SK-N-SH (cell line): ENCODE measurements around the gene TOMT. TPM values are rescaled to one million over a fixed set of nuclear protein-coding genes. Genes with fewer than 3 reads are reported as not detected.

ENCODE experiments used
- CTCF ChIA-PET: fragments of 300-600, 350-600 bp; formaldehyde crosslinking; extraction: SDS; loops from one replicate; lab custom pipeline; 2021; lab: Yijun Ruan, JAX
- POLR2A ChIA-PET: fragments of 350-600 bp; sonication (Branson Sonifier 250); formaldehyde crosslinking; extraction: SDS; loops from one replicate; lab custom pipeline; 2020; ENCODE audit warnings: antibody characterized with exemption, inconsistent platforms; lab: Yijun Ruan, JAX
- DNase-seq: peaks from one replicate; pipeline ENCODE4 v3.0.0; 2012
- H2AFZ ChIP-seq: fragments of 200-600 bp; sonication (generic); 2 replicates; pipeline ENCODE4 v1.8.1; 2016; ENCODE audit warnings: antibody characterized with exemption, mild to moderate bottlenecking, low read depth
- H3F3A ChIP-seq: fragments of 200-600 bp; sonication (generic); replicated peaks from 2 replicates; pipeline ENCODE3; 2016; ENCODE audit warnings: antibody characterized with exemption, mild to moderate bottlenecking; ENCODE audit not compliant: insufficient read depth
- H3K27ac ChIP-seq, 2 experiments: fragments of 200-500 bp in 1 of 2; fragments of 200-600 bp in 1 of 2; sonication (Bioruptor generic) in 1 of 2; sonication (generic), shearing (Covaris generic) in 1 of 2; 2 replicates each; pipeline versions ENCODE4 v1.5.1 to v1.6.1; 2014 to 2016; ENCODE audit warnings: low read depth in 2 of 2, inconsistent platforms in 1 of 2, low read length in 1 of 2, mild to moderate bottlenecking in 1 of 2, mixed read lengths in 1 of 2
- H3K27me3 ChIP-seq: fragments of 200-600 bp; sonication (generic), shearing (Covaris generic); 2 replicates; pipeline ENCODE4 v1.6.1; 2016; ENCODE audit warnings: mixed run types; ENCODE audit not compliant: insufficient read depth
- H3K36me3 ChIP-seq, 2 experiments: fragments of 200-500 bp in 1 of 2; fragments of 200-600 bp in 1 of 2; sonication (Bioruptor generic) in 1 of 2; sonication (generic) in 1 of 2; replicated peaks in 1 of 2; 2 replicates each; pipeline versions ENCODE3 to v1.5.1; 2014 to 2016; ENCODE audit warnings: low read length in 1 of 2, mild to moderate bottlenecking in 1 of 2; ENCODE audit not compliant: insufficient read depth in 2 of 2, control insufficient read depth in 1 of 2
- H3K4me1 ChIP-seq, 2 experiments: fragments of 200-500 bp in 1 of 2; fragments of 200-600 bp in 1 of 2; sonication (Bioruptor generic) in 1 of 2; sonication (generic), shearing (Covaris generic) in 1 of 2; 2 replicates each; pipeline versions ENCODE4 v1.5.1 to v1.6.1; 2014 to 2016; ENCODE audit warnings: low read depth in 1 of 2, low read length in 1 of 2, mixed run types in 1 of 2; ENCODE audit not compliant: insufficient read depth in 2 of 2, control insufficient read depth in 1 of 2
- H3K4me2 ChIP-seq: fragments of 200-600 bp; sonication (generic), shearing (Covaris generic); 2 replicates; pipeline ENCODE4 v1.6.1; 2017; ENCODE audit warnings: mixed run types
- H3K4me3 ChIP-seq, 2 experiments: fragments of 200-500 bp in 1 of 2; fragments of 200-600 bp in 1 of 2; sonication (Bioruptor generic) in 1 of 2; sonication (generic), shearing (Covaris generic) in 1 of 2; 2 replicates each; pipeline versions ENCODE4 v1.5.1 to v1.8.1; 2014 to 2016; ENCODE audit warnings: low read depth in 2 of 2, inconsistent platforms in 1 of 2, low read length in 1 of 2, mild to moderate bottlenecking in 1 of 2, mixed read lengths in 1 of 2, moderate library complexity in 1 of 2
- H3K79me2 ChIP-seq: fragments of 200-600 bp; sonication (generic); 2 replicates; pipeline ENCODE4 v1.8.1; 2017; ENCODE audit warnings: mild to moderate bottlenecking; ENCODE audit not compliant: insufficient read depth
- H3K9ac ChIP-seq: fragments of 200-600 bp; sonication (generic); 2 replicates; pipeline ENCODE4 v1.6.1; 2017; ENCODE audit warnings: mixed run types
- H3K9me2 ChIP-seq: fragments of 200-600 bp; sonication (generic); 2 replicates; pipeline ENCODE4 v1.6.1; 2017; ENCODE audit warnings: mixed run types
- H3K9me3 ChIP-seq: fragments of 200-600 bp; sonication (generic); 2 replicates; pipeline ENCODE4 v1.6.1; 2017; ENCODE audit warnings: mixed run types, mild to moderate bottlenecking, moderate library complexity
- H4K20me1 ChIP-seq: fragments of 200-600 bp; sonication (generic); 2 replicates; pipeline ENCODE4 v1.6.1; 2017; ENCODE audit warnings: mild to moderate bottlenecking, mixed run types; ENCODE audit not compliant: insufficient read depth
- ELF1 ChIP-seq: IDR thresholded peaks from 2 replicates; pipeline ENCODE4 v1.4.0; 2012
- EZH2phosphoT487 ChIP-seq: fragments of 200-600 bp; sonication (generic); IDR thresholded peaks from 2 replicates; pipeline ENCODE4 v1.6.1; 2017; ENCODE audit warnings: low read depth, mixed run types, mild to moderate bottlenecking, antibody characterized with exemption, moderate library complexity, borderline replicate concordance
- FOSL2 ChIP-seq: IDR thresholded peaks from 2 replicates; pipeline ENCODE4 v1.4.0; 2012; ENCODE audit warnings: low read depth, mild to moderate bottlenecking, moderate library complexity, borderline replicate concordance
- GABPA ChIP-seq: IDR thresholded peaks from 2 replicates; pipeline ENCODE4 v1.4.0; 2012; ENCODE audit warnings: low read depth, mild to moderate bottlenecking
- GATA2 ChIP-seq: sonication (generic); formaldehyde crosslinking; IDR thresholded peaks from 2 replicates; pipeline ENCODE4 v1.5.0; 2020; ENCODE audit warnings: mild to moderate bottlenecking, missing genetic modification reagents
- IRF3 ChIP-seq: fragments of 150-350 bp; IDR thresholded peaks from 2 replicates; pipeline ENCODE4 v1.6.1; 2016; ENCODE audit warnings: mild to moderate bottlenecking, low read depth, low read length
- JUND ChIP-seq: IDR thresholded peaks from 2 replicates; pipeline ENCODE4 v1.4.0; 2012
- MAX ChIP-seq: IDR thresholded peaks from 2 replicates; pipeline ENCODE4 v1.4.0; 2012; ENCODE audit warnings: low read depth
- RAD21 ChIP-seq: IDR thresholded peaks from 2 replicates; pipeline ENCODE4 v1.6.1; 2012; ENCODE audit warnings: mild to moderate bottlenecking, low read length
- REST ChIP-seq: IDR thresholded peaks from 2 replicates; pipeline ENCODE4 v1.6.1; 2012; ENCODE audit warnings: mild to moderate bottlenecking, low read depth, low read length, moderate library complexity
- RXRA ChIP-seq: IDR thresholded peaks from 2 replicates; pipeline ENCODE4 v1.4.0; 2012; ENCODE audit warnings: low read depth, mild to moderate bottlenecking, borderline replicate concordance
- SIN3A ChIP-seq: IDR thresholded peaks from 2 replicates; pipeline ENCODE4 v1.6.1; 2012; ENCODE audit warnings: low read depth, mild to moderate bottlenecking, low read length, moderate library complexity, borderline replicate concordance
- SMC3 ChIP-seq: IDR thresholded peaks from 2 replicates; pipeline ENCODE4 v1.6.1; 2012; ENCODE audit warnings: low read depth, low read length, improper control_type of control experiment
- WGBS: methylation state at CpG from one replicate; pipeline ENCODE4 v1.1.6; 2017; ENCODE audit warnings: low lambda C conversion rate; 5-methylcytosine and 5-hydroxymethylcytosine counted together
- polyA plus RNA-seq, 3 experiments: library from polyadenylated mRNA; depleted of rRNA; stranded (reverse); fragments of >200 nt; gene quantifications; 2 replicates each; pipeline ENCODE4 v1.2.3, GENCODE V29; 2012
- TF ChIP-seq, protein P1 (sequence below): fragments of 200-600 bp; sonication (generic); IDR thresholded peaks from 2 replicates; pipeline ENCODE4 v1.6.1; 2017; ENCODE audit warnings: antibody characterized with exemption, mild to moderate bottlenecking, moderate library complexity
- TF ChIP-seq, protein P2 (sequence below): IDR thresholded peaks from 2 replicates; pipeline ENCODE4 v1.4.0; 2012; ENCODE audit warnings: low read depth, borderline replicate concordance

The TOMT gene
- polyA plus RNA-seq, 1 of the 3 experiments (the other 2 are of a cell fraction): not detected

DNA sequence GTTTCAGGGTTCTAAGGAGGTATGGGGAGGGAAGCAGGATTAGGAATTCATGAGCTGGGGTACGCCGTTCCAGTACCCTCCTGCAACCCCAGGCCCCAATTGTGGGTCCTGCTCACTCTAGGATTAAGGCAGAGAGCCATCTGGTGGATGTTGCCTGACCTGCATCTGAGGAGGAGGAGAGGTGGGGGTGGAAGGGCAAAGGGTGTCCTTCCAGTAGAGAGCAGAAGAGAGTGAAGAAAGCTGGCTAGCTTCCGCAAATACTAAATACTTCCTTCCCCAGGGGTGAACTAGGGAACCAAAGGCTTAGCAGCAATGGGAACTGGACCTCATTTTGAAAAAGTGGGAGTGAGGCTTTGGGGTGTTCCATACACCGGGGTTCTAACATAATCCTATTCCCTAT is 14.4 kb upstream of the TOMT start:
- WGBS: 74% methylated on average over 4 of the region's 4 CpGs
- Histone ChIP-seq H3K27me3 (no peaks in the 10 kb centered on the region), H3K36me3 (peaks cover 9 to 45% of the 10 kb centered on the region in 2 experiments), H3K4me2 (no peak overlapping the region), H3K4me3 (no peak overlapping the region; a peak in 1 of 4 replicates)
- ChIA-PET POLR2A (interaction anchor here (0.6 to 2.9 kb wide), 6 partner anchors 9 to 69 kb away, joined by 3 to 13 read pairs (median 4); no protein-coding TSS in a partner anchor), CTCF (interaction anchor here (0.5 to 16.4 kb wide), 40 partner anchors 9 to 357 kb away, joined by 3 to 416 read pairs (median 6); partner anchors contain the start of genes RNF121, TOMT and XNDC1N)
- no peak for TF ChIP-seq REST
- TF ChIP-seq GABPA: no peak
- TF ChIP-seq, protein P1, sequence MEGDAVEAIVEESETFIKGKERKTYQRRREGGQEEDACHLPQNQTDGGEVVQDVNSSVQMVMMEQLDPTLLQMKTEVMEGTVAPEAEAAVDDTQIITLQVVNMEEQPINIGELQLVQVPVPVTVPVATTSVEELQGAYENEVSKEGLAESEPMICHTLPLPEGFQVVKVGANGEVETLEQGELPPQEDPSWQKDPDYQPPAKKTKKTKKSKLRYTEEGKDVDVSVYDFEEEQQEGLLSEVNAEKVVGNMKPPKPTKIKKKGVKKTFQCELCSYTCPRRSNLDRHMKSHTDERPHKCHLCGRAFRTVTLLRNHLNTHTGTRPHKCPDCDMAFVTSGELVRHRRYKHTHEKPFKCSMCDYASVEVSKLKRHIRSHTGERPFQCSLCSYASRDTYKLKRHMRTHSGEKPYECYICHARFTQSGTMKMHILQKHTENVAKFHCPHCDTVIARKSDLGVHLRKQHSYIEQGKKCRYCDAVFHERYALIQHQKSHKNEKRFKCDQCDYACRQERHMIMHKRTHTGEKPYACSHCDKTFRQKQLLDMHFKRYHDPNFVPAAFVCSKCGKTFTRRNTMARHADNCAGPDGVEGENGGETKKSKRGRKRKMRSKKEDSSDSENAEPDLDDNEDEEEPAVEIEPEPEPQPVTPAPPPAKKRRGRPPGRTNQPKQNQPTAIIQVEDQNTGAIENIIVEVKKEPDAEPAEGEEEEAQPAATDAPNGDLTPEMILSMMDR: peak; percentile 88
- TF ChIP-seq RXRA: no peak
- TF ChIP-seq RAD21: peak; percentile 86
- TF ChIP-seq GATA2 (CRISPR knock-in tag): no peak
- TF ChIP-seq SMC3: peak; percentile 91
- TF ChIP-seq, all 33 proteins: peak for 3
- Histone ChIP-seq H3K9me2 (no peaks in the 10 kb centered on the region), H3K9ac (no peak overlapping the region), H3K4me1 (peaks cover 0 to 16% of the 10 kb centered on the region in 2 experiments; a peak in 2 of 4 replicates), H4K20me1 (no peaks in the 10 kb centered on the region), H2AFZ (no peak overlapping the region), H3K79me2 (peaks cover 7% of the 10 kb centered on the region; the same call in 1 of the 2 replicates), H3F3A (peaks cover 3% of the 10 kb centered on the region), H3K27ac (no peak overlapping the region), H3K9me3 (no peaks in the 10 kb centered on the region)
- DNase-seq: peak; percentile 78

- no peak overlapping the region for H2AFZ ChIP-seq
- POLR2A ChIA-PET: interaction anchor here (1.2 kb wide), 1 partner anchor 14 kb away, joined by 3 read pairs; the partner anchor contains the start of gene ANAPC15
- CTCF ChIA-PET: interaction anchor here (0.8 to 16.4 kb wide), 7 partner anchors 8 to 332 kb away, joined by 3 to 416 read pairs (median 3); no protein-coding TSS in a partner anchor
- no peaks in the 10 kb centered on the region for H3K9me2 ChIP-seq
- H3K9me3 ChIP-seq: no peaks in the 10 kb centered on the region
- no peaks in the 10 kb centered on the region for H3K27me3 ChIP-seq
- no peaks in the 10 kb centered on the region for H4K20me1 ChIP-seq
- WGBS: 100% methylated on average over 3 of the region's 3 CpGs
- DNase-seq: no peak
- H3K36me3 ChIP-seq: peaks cover 14 to 57% of the 10 kb centered on the region in 2 experiments
- H3K27ac ChIP-seq: no peak overlapping the region
- peaks cover 4% of the 10 kb centered on the region for H3F3A ChIP-seq
- H3K79me2 ChIP-seq: peaks cover 42% of the 10 kb centered on the region
- peaks cover 3 to 23% of the 10 kb centered on the region in 2 experiments; a peak in 2 of 4 replicates for H3K4me1 ChIP-seq
- H3K9ac ChIP-seq: no peak overlapping the region
- H3K4me3 ChIP-seq: no peak overlapping the region
- no peak overlapping the region for H3K4me2 ChIP-seq
- TF ChIP-seq IRF3 (no peak), ELF1 (no peak), FOSL2 (no peak), JUND (no peak), SMC3 (no peak), EZH2phosphoT487 (no peak), MAX (no peak), SIN3A (no peak)
- TF ChIP-seq, protein P1: no peak
- TF ChIP-seq, protein P2, sequence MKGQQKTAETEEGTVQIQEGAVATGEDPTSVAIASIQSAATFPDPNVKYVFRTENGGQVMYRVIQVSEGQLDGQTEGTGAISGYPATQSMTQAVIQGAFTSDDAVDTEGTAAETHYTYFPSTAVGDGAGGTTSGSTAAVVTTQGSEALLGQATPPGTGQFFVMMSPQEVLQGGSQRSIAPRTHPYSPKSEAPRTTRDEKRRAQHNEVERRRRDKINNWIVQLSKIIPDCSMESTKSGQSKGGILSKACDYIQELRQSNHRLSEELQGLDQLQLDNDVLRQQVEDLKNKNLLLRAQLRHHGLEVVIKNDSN: no peak
Measured at GRCh38 chr11:72098741-72099140, 7.0 kb upstream of the TOMT start.
